B cell (primary cell): ENCODE measurements around the gene PHACTR4. TPM values are rescaled to one million over a fixed set of nuclear protein-coding genes. Genes with fewer than 3 reads are reported as not detected.
A peak's percentile ranks its signal among the peaks of the same experiment; 100 is the strongest.
"Not testable (repeated sequence)": the region's sequence is repeated elsewhere in the genome, so short reads cannot be mapped to it uniquely, and the experiment has no call there.

Source experiments
- ATAC-seq: fragments of 200-7000 bp; cut with Tn5 transposase; one replicate; pipeline ENCODE4 v1.10.0; 2021; ENCODE audit warnings: low read depth, mild to moderate bottlenecking, moderate number of reproducible peaks, moderate library complexity
- CTCF ChIA-PET: fragments of 350-600 bp; sonication (Branson Sonifier 250); formaldehyde crosslinking; loops from one replicate; lab custom pipeline; 2021; ENCODE audit warnings: antibody characterized with exemption, inconsistent platforms; lab: Charles Lee
- POLR2A ChIA-PET: fragments of 350-600 bp; sonication (Branson Sonifier 250); formaldehyde crosslinking; loops from one replicate; lab custom pipeline; 2021; ENCODE audit warnings: antibody characterized with exemption; lab: Charles Lee
- DNase-seq: peaks from one replicate; pipeline ENCODE4 v3.0.0; 2013
- H2AFZ ChIP-seq: 2 replicates; pipeline ENCODE4 v1.6.1; 2012; ENCODE audit warnings: mild to moderate bottlenecking, low read depth, low read length; ENCODE audit not compliant: insufficient read depth, poor library complexity, severe bottlenecking
- H3K27ac ChIP-seq, 2 donors: 1 replicate in 1 of 2; 2 replicates in 1 of 2; pipeline ENCODE4 v1.5.1; 2012 to 2013; ENCODE audit warnings: low read length in 2 of 2, mild to moderate bottlenecking in 2 of 2, moderate library complexity in 1 of 2
- H3K27me3 ChIP-seq, 4 experiments: fragments of 200-600 bp in 1 of 4; sonication (generic) in 1 of 4; replicated peaks in 1 of 4; 1 replicate in 2 of 4; 2 replicates in 2 of 4; pipeline versions ENCODE4 v1.6.1 to v1.7.0; 2013 to 2016; ENCODE audit warnings: low read length in 3 of 4, mild to moderate bottlenecking in 2 of 4, mixed read lengths in 1 of 4, moderate library complexity in 1 of 4; ENCODE audit not compliant: insufficient read depth in 4 of 4, control insufficient read depth in 3 of 4; ENCODE audit errors: control extremely low read depth in 1 of 4
- H3K36me3 ChIP-seq, 2 experiments: replicated peaks in 1 of 2; 1 replicate in 1 of 2; 2 replicates in 1 of 2; pipeline versions ENCODE4 v1.6.1 to v1.7.1; 2013; ENCODE audit warnings: low read length in 1 of 2; ENCODE audit not compliant: insufficient read depth in 2 of 2, control insufficient read depth in 1 of 2; ENCODE audit errors: control extremely low read depth in 1 of 2, extremely low read depth in 1 of 2
- H3K4me1 ChIP-seq, 2 donors: fragments of 200-600 bp in 1 of 2; sonication (generic) in 1 of 2; 1 replicate in 1 of 2; 2 replicates in 1 of 2; pipeline versions ENCODE4 v1.5.1 to v1.6.1; 2013 to 2017; ENCODE audit warnings: low read length in 2 of 2; ENCODE audit not compliant: control insufficient read depth in 2 of 2, insufficient read depth in 2 of 2
- H3K4me2 ChIP-seq: replicated peaks from 2 replicates; pipeline ENCODE3; 2012; ENCODE audit warnings: mild to moderate bottlenecking, low read depth, low read length; ENCODE audit not compliant: poor library complexity, severe bottlenecking
- H3K4me3 ChIP-seq, 5 experiments: fragments of 200-600 bp in 1 of 5; sonication (generic) in 1 of 5; 1 replicate in 3 of 5; 2 replicates in 2 of 5; pipeline versions ENCODE4 v1.5.1 to v1.7.0; 2011 to 2016; ENCODE audit warnings: low read length in 4 of 5, mild to moderate bottlenecking in 4 of 5, low read depth in 2 of 5, control low read depth in 1 of 5, moderate library complexity in 1 of 5; ENCODE audit not compliant: insufficient read depth in 1 of 5; ENCODE audit errors: control extremely low read depth in 1 of 5, extremely low read depth in 1 of 5
- H3K79me2 ChIP-seq: fragments of 200-600 bp; sonication (generic); one replicate; pipeline ENCODE4 v1.6.0; 2016; ENCODE audit warnings: low read length; ENCODE audit not compliant: control insufficient read depth, insufficient read depth
- H3K9ac ChIP-seq: fragments of 200-600 bp; sonication (generic); 2 replicates; pipeline ENCODE4 v1.6.1; 2017; ENCODE audit warnings: mild to moderate bottlenecking, low read length, moderate library complexity
- H3K9me3 ChIP-seq, 3 donors: one replicate each; pipeline versions ENCODE4 v1.6.1 to v1.7.1; 2013; ENCODE audit warnings: low read length in 2 of 3; ENCODE audit not compliant: control insufficient read depth in 2 of 3, insufficient read depth in 1 of 3; ENCODE audit errors: control extremely low read depth in 1 of 3
- H4K20me1 ChIP-seq: 2 replicates; pipeline ENCODE4 v1.6.0; 2012; ENCODE audit warnings: mild to moderate bottlenecking, low read length; ENCODE audit not compliant: insufficient read depth, control insufficient read depth, poor library complexity, severe bottlenecking
- H3K27ac Mint-ChIP-seq: one replicate; pipeline ENCODE4 v1.8.0; 2021; ENCODE audit warnings: mixed read lengths
- H3K27me3 Mint-ChIP-seq: one replicate; pipeline ENCODE4 v1.8.0; 2021; ENCODE audit warnings: mixed read lengths
- H3K4me1 Mint-ChIP-seq: one replicate; pipeline ENCODE4 v1.8.0; 2021; ENCODE audit warnings: mixed read lengths
- H3K4me3 Mint-ChIP-seq: one replicate; pipeline ENCODE4 v1.8.0; 2021; ENCODE audit warnings: mixed read lengths
- H3K9me3 Mint-ChIP-seq: one replicate; pipeline ENCODE4 v1.8.0; 2022; ENCODE audit warnings: mixed read lengths; ENCODE audit not compliant: insufficient read depth
- EZH2 ChIP-seq: IDR thresholded peaks from 2 replicates; pipeline ENCODE4 v1.6.1; 2012; ENCODE audit warnings: borderline replicate concordance, low read depth, mild to moderate bottlenecking, moderate library complexity, low read length; ENCODE audit not compliant: insufficient read depth, poor library complexity, severe bottlenecking
- WGBS: methylation state at CpG from one replicate; pipeline ENCODE4 v1.1.5; 2013; ENCODE audit warnings: missing lambda C conversion rate; ENCODE audit not compliant: insufficient coverage; 5-methylcytosine and 5-hydroxymethylcytosine counted together
- intact Hi-C: fragments of 100-400 bp; cut with micrococcal nuclease; formaldehyde crosslinking; loops from one replicate; pipeline ENCODE4 v1.10.0; 2022
- polyA plus RNA-seq: library from polyadenylated mRNA; depleted of rRNA; stranded (reverse); fragments of >200 nt; gene quantifications from 2 replicates; pipeline ENCODE4 v1.2.3, GENCODE V29; 2012
- total RNA-seq, 2 donors: library from RNA; stranded (reverse); fragments of 120-200 nt in 1 of 2; gene quantifications; 1 replicate in 1 of 2; 2 replicates in 1 of 2; pipeline versions ENCODE4 v1.2.3 to v1.2.4, GENCODE V29; 2013 to 2022
- TF ChIP-seq, protein P1 (sequence below): fragments of 200-600 bp; IDR thresholded peaks from one replicate; pipeline ENCODE4 v1.8.0; 2022; ENCODE audit warnings: antibody characterized with exemption, mild to moderate bottlenecking

PHACTR4 gene
- total and polyA plus RNA-seq, 2 donors (not counting 1 experiment from before 2014, with no cell fraction given) = 9.8 to 41.6 TPM

DNA sequence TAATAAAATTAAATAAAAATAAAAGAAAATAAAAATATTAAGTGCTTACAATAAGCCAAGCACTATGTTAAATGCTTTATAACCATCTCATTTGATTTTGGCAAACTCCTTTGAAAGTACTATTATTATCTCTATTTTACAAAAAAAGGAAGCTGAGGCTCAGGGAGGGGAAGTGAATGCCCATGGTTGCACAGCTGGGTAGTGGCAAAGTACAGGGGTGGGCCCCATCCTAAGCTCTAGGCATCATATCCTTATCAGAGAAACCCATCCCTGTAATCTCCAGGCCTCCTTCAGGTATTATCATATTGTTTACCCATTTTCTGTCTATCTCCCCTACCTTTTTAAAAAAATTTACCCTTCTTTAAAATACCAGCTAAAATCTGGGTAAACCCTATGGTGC, 43.0 kb upstream of the PHACTR4 start:
- peaks cover 0 to 14% (median 0%) of the 10 kb centered on the region in 3 donors for H3K9me3 ChIP-seq
- TF ChIP-seq EZH2 = no peak
- TF ChIP-seq, protein P1, sequence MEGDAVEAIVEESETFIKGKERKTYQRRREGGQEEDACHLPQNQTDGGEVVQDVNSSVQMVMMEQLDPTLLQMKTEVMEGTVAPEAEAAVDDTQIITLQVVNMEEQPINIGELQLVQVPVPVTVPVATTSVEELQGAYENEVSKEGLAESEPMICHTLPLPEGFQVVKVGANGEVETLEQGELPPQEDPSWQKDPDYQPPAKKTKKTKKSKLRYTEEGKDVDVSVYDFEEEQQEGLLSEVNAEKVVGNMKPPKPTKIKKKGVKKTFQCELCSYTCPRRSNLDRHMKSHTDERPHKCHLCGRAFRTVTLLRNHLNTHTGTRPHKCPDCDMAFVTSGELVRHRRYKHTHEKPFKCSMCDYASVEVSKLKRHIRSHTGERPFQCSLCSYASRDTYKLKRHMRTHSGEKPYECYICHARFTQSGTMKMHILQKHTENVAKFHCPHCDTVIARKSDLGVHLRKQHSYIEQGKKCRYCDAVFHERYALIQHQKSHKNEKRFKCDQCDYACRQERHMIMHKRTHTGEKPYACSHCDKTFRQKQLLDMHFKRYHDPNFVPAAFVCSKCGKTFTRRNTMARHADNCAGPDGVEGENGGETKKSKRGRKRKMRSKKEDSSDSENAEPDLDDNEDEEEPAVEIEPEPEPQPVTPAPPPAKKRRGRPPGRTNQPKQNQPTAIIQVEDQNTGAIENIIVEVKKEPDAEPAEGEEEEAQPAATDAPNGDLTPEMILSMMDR = no peak
- ChIA-PET POLR2A (no interaction called here), CTCF (interaction anchor here (0.5 to 6.2 kb wide), 6 partner anchors 21 to 459 kb away, joined by 3 to 53 read pairs (median 4); no protein-coding TSS in a partner anchor)
- peak overlapping the region; percentile 66 to 87 for H3K27ac ChIP-seq
- H3K4me3 ChIP-seq = peak overlapping the region in 1 of 5 experiments; percentile 20
- peaks cover 23% of the 10 kb centered on the region for H3K79me2 ChIP-seq
- peak overlapping the region; percentile 39 for H3K9ac ChIP-seq
- ATAC-seq (no peak), DNase-seq (peak; percentile 39)
- no peaks in the 10 kb centered on the region for H3K27me3 ChIP-seq
- no peaks in the 10 kb centered on the region for H3K27me3 Mint-ChIP-seq
- intact Hi-C loops = loop anchor here (5.0 kb wide), 2 partner anchors 411 to 554 kb away; partner anchors contain the start of genes STX12 and YTHDF2
- peaks cover 42% of the 10 kb centered on the region for H3K4me1 Mint-ChIP-seq
- H3K9me3 Mint-ChIP-seq = no peaks in the 10 kb centered on the region
- no peaks in the 10 kb centered on the region for H4K20me1 ChIP-seq
- H3K27ac Mint-ChIP-seq = peak overlapping the region; percentile 99
- H3K4me3 Mint-ChIP-seq = no peak overlapping the region
- H3K4me1 ChIP-seq = peaks cover 34 to 41% of the 10 kb centered on the region in 2 donors
- peaks cover 0 to 10% of the 10 kb centered on the region in 2 experiments for H3K36me3 ChIP-seq
- H2AFZ ChIP-seq = peak overlapping the region; percentile 50
- H3K4me2 ChIP-seq = peak overlapping the region; percentile 88

DNA sequence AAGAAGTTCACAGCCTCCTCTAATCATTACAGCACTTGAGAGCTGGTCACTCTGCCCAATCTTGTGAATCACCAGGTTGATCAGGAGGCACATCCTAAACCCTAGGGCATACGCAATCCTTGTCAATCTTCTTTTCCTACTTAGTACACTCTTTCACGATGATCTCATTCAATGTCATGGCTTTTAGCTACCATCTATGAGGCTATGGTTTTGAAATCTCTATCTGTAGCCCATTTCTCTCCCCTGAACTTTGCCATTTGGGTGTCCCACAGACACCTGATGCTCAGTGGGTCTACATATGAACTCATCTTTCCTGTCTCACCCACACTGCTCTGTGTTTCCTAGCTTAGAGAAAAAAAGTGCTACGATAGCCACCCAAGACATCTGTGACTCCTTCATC, 42.6 kb upstream of the PHACTR4 start:
- Histone ChIP-seq H3K27me3 (no peaks in the 10 kb centered on the region), H2AFZ (peak overlapping the region; percentile 50), H3K9me3 (peaks cover 0 to 14% (median 0%) of the 10 kb centered on the region in 3 donors), H4K20me1 (no peaks in the 10 kb centered on the region), H3K36me3 (peaks cover 1 to 14% of the 10 kb centered on the region in 2 experiments), H3K9ac (peak overlapping the region; percentile 39), H3K4me3 (peak overlapping the region in 1 of 5 experiments; percentile 49), H3K79me2 (peaks cover 28% of the 10 kb centered on the region), H3K27ac (peak overlapping the region; percentile 66 to 87), H3K4me2 (peak overlapping the region; percentile 88), H3K4me1 (peaks cover 34 to 41% of the 10 kb centered on the region in 2 donors)
- no peaks in the 10 kb centered on the region for H3K9me3 Mint-ChIP-seq
- peak overlapping the region; percentile 91 for H3K4me3 Mint-ChIP-seq
- ChIA-PET CTCF (interaction anchor here (0.5 to 6.2 kb wide), 5 partner anchors 21 to 458 kb away, joined by 3 to 53 read pairs (median 4); no protein-coding TSS in a partner anchor), POLR2A (interaction anchor here (0.7 kb wide), 1 partner anchor 73 kb away, joined by 3 read pairs; no protein-coding TSS in a partner anchor)
- peaks cover 42% of the 10 kb centered on the region for H3K4me1 Mint-ChIP-seq
- H3K27ac Mint-ChIP-seq = peak overlapping the region; percentile 99
- intact Hi-C loops = loop anchor here (5.0 kb wide), 2 partner anchors 410 to 555 kb away; partner anchors contain the start of genes STX12 and YTHDF2
- TF ChIP-seq EZH2 = no peak
- TF ChIP-seq, protein P1 = no peak
- ATAC-seq = no peak
- no peaks in the 10 kb centered on the region for H3K27me3 Mint-ChIP-seq
- WGBS = 79% methylated on average over 2 of the region's 3 CpGs
- DNase-seq = no peak

- Histone ChIP-seq H3K4me1 (peaks cover 34 to 41% of the 10 kb centered on the region in 2 donors), H3K36me3 (peaks cover 3 to 19% of the 10 kb centered on the region in 2 experiments), H3K79me2 (peaks cover 32% of the 10 kb centered on the region), H3K4me2 (peak overlapping the region; percentile 88), H3K9ac (peak overlapping the region; percentile 39), H2AFZ (peak overlapping the region; percentile 50), H3K27ac (peak overlapping the region; percentile 66 to 87), H3K4me3 (peak overlapping the region in 1 of 5 experiments; percentile 49), H3K9me3 (peaks cover 0 to 14% (median 0%) of the 10 kb centered on the region in 3 donors)
- Mint-ChIP-seq H3K27ac (peak overlapping the region; percentile 99), H3K4me1 (peaks cover 44% of the 10 kb centered on the region), H3K4me3 (peak overlapping the region; percentile 91)
- H3K27me3 ChIP-seq, H4K20me1 ChIP-seq, H3K9me3 Mint-ChIP-seq, H3K27me3 Mint-ChIP-seq: not testable (repeated sequence)
- intact Hi-C loops = loop anchor here (5.0 kb wide), 2 partner anchors 410 to 555 kb away; partner anchors contain the start of genes STX12 and YTHDF2
- POLR2A ChIA-PET = interaction anchor here (0.7 kb wide), 1 partner anchor 74 kb away, joined by 3 read pairs; no protein-coding TSS in a partner anchor
- ATAC-seq = peak; percentile 12
- WGBS = 17% methylated on average over 8 of the region's 11 CpGs
- DNase-seq = peak; percentile 73
- CTCF ChIA-PET = interaction anchor here (1.2 to 6.2 kb wide), 4 partner anchors 32 to 236 kb away, joined by 3 to 53 read pairs (median 4); partner anchors contain the start of gene PHACTR4
Observed at GRCh38 chr1:28327431-28327830, 42.1 kb upstream of the PHACTR4 start.
